ELF-1 (cell line): ENCODE data around the gene NEFH.

Experiments used
- DNase-seq: peaks from one replicate; pipeline ENCODE4 v3.0.0-alpha.2; 2016; ENCODE audit warnings: low read depth, low spot score

NEFH gene

DNA sequence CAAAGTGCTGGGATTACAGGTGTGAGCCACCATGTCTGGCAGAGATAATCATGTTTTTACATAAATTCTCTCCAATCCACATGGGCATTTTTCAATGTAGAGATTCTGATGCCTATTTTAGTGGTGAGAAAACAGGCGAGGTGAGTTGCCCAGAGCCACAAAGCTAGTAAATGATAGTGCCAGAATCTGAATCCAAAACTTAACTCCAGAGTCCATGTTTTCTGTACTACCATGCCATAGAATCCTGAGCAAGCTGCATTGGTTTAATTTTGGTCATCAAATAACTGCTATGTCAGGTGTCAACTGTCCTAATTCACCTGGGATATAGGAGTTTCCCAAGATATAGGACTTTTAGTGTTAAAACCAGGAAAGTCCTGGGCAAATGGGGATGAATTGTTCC is 13.6 kb downstream of the NEFH start:
- DNase-seq, result no peak

DNA sequence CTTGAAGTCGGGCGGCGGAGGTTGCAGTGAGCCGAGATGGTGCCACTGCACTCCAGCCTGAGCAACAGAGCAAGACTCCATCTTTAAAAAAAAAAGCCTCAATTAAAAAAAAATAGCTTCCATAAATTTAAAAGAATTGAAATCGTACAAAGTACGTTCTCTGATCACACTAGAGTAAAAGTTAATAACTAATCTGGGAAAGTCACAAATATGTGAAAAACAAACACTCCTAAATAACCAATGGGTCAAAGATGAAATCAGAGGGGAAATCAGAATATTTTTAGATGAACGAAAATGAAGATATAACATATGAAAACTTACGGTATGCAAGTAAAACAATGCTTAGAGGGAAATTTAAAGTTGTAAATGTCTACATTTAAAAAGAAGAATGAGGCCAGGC is 19.8 kb downstream of the NEFH start:
- DNase-seq, result no peak

DNA sequence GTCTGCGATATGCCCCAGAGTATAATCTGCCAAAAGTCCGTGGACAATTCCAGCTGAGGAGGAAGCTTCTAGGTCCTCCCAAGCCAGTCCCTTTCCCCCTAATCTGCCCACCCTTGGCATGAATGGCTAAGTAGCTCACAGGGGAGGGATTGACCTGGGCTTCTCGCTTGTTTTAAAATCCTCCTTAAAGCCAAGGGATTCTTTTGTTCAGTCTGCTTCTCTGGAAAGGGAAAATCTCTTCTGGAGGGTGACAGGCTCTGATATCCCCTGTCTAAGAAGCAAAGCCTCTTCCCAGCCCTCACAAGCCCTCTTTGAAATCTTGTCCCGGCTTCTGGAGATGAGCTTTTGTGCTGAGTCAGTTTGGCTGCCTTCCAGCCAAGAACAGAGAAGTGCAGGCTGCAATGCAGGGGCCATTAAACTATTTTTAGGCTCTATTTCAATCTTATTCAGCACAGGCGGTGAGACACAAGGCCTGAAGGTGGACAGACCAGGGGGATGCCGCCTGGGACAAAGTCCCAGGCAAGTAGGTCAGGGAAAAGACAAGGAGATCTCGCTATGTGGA is 23.9 kb downstream of the NEFH start:
- no peak for DNase-seq

DNA sequence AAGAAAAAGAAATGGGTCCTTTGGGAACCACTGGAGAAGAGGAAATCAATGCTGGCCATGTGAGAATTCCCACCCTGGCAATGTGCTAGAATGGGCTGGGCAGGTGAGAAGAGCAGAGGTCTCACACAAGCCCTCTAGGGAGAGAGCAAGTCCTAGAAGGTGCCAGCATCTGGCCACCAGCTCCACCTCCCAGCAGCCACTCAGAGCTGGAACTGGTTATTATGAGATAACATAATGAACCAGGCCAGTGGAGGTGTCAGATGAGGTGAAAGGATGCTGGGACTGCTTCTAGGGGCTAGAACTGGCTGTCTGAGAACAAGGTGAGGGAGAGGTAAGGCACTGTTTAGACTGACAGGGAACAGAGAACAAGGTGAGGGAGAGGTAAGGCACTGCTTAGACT is 29.3 kb downstream of the NEFH start:
- DNase-seq, result no peak

DNA sequence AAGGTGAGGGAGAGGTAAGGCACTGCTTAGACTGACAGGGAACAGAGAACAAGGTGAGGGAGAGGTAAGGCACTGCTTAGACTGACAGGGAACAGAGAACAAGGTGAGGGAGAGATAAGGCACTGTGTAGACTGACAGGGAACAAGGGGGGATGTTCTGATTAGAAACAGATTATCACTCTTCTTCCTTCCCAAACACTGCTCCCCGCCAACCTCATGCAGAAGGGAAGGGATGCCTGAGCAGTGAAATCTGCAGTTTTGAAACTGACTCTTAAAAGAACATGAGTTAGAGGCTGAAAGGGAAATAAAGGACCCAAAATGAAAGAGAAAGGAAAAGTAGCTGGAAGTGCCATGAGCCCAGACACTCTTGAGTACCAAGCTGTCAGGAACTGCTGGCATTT is 29.8 kb downstream of the NEFH start:
- no peak for DNase-seq

DNA sequence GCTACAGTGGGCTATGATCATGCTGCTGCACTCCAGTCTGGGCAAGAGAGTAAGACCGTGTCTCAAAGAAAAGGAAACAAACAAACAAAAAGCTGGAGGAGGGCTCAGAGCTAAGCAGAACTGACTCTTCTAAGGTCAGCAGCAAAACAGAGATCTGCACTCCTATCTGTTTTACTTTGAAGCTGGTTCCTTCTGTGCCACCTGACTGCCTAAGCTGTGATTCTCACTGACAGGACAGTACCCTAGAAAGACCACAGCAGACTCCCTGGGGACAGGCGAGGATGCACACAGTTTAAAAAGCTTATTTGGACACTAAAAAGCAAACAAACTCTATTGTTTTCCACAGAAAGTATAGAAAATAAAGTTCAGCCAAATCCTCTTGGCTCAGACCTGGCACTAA is 30.5 kb downstream of the NEFH start:
- no peak for DNase-seq

DNA sequence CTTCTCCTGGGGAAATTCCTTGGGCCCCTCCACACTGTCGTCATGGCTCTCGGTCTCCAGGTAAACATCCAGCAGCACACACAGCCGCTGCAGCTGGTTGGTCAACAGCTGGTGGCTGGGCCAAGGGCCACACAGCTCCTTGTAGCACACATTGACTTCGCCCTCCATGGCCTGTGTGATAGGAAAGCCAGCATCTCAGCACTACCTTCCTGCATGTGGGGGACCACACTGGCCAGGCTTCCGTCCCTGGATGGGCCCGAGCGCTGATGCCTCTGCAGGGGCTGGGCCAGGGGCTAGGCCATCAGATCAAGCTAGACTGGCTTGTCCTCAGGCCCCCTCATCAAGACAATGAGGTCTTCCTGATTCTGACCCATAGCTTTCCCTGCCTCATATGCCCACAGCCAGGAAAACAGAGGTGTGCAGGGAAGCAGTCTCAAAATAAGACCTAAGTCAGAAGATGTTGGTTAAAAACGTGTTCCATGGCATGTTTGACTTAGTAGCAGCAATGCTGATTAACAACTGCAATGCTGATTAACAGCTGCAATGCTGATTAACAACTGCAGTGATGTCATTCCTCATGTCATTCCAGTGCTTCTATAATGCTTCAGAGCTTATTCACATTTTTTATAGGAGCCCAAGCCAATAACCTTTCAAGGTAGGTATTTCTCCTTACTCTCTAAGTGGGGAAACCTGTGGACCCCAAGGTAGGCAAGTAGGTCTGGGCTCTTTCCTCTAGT is 31.3 kb downstream of the NEFH start:
- DNase-seq, result no peak

DNA sequence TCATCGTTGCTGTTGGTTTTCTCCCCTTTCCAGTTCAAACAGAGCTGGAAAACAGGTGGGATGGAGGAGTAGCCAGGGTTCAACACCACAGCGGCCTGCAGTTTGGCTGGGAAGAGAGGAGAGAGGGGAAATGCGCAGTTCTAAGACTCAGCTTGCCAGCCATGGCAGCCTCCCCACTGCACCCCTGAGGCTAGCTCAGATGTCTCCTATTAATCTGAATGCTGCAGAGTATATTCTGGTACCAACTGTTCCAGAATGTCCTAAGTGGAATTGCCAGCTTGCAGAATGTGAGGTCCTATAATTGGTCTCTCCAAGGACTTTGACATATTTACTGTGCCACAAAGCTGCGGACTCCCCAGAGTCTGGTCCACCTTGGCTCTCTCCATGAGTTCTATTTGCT is 32.0 kb downstream of the NEFH start:
- no peak for DNase-seq

DNA sequence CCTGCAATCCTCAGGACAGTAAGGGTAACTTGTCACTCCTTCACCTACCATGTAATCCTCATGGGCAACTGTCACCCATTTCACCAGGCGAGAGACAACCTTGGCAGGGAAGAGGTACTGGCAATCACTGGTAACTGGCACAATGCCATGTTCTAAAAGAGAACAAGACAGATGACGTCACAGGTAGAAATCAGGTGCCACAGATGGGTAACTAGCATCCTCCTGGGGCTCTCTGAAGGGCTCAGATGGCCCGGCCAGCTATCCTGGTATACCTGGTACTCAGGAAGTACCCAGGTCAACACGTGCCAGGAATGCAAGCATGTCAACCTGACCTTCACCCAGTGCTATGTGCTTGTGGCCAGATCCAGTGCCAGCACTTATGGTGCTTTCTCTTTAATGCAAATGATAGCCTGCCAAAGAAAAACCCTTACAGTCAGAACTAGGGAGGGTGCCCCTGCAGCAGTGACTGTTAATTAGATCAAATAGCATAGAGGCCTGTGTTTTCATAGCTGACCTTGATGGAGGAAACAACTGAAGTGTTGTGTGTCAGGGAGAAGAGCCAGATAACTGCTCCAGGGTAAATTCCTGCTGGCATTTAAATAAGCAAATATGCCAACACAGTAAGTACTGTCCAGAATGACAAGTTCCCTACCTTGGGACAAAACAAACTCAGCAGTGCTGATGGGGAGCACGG is 37.3 kb downstream of the NEFH start:
- no peak for DNase-seq

DNA sequence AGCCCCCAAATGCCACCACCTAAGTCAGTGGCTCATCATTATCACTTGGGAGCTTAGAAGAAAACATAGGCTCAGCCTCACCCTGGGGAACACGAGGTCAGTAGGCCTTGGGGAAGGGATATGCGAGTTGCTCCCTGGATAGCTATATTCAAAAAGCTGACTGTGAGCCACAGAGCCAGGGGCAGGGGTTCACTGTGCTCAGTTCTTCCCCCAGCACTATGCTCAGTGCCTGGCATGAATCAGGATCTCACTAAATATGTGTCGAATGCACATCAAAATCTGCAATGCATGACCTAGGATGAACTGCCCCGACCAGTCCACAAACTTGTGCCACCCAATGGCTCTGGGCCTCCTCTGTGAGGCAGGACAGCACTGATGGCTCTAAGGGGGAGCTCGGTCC is 38.4 kb downstream of the NEFH start:
- DNase-seq, result no peak

DNA sequence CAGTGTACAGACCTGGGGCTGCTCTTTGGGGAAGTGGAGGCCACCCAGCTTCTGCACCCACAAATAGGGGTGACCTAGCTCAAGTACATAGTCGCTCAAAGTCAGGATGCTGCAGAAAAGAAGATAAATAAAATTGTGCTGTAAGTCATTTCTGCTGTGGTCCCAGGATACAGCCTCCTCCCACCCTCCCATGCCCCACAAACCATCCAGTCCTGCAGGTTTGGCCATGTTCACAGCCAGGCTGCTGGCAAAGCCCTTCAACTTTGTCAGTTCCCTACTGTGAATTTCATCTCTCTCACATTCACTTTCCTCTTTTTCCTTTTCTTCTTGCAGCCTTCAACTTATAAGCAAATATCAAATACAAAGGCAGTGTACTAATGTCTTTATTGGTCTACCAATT is 40.0 kb downstream of the NEFH start:
- DNase-seq, result no peak

DNA sequence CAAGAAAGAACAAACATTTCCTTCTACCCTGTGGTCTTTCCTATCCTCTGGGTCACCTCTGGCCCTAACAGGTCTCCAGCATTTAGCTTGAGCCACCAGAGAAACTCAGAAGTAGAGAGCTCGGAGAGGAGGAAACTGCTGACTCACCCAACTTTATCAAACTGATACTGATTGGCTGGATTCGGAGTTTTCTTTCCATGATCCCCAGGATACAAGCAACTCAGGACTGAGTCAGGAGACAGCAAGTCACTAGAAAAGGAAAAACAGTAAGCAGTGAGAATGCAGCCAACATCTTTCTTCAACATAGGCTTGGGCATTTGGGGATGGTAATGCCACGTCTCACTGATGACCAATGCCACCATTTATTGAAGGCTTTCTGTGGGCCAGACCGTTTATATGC is 40.8 kb downstream of the NEFH start:
- DNase-seq, result no peak

DNA sequence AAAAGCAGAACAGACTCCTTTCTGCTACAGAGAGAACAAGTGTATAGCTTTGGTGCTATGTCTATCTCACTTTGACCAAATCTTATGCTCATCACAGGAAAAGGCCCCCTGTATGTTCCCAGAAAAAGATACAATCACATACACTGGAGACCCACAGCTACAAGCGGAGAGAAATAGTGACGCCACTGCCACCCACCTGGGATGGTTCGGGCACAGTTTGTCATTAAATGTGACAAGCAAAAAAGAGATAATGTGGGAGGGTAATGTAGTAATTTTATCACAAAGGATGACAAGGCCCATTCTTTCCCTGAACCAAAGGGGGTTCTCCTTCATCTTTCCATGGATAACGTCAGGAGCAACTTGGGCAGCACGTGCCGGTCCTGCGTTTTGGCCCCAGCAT is 41.5 kb downstream of the NEFH start:
- no peak for DNase-seq

DNA sequence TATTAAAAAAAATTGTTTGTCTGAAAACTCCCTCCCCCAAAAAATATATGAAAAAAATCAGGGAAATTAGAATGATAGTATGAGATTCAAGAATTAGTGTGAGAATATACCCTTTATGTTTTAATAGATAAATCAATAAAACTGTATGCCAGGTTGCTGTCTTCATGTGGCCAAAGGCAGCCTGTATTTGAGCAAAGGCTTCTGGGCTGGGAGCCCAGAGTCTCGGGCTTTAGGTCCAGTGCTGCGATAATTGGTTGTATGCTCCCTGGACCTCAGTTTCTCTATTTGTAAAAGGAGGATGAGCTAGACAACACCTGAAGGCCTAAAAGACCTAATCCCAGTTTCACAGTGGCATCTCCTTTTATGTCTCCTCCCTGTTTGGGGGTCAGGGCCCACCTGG is 43.7 kb downstream of the NEFH start:
- DNase-seq, result no peak

DNA sequence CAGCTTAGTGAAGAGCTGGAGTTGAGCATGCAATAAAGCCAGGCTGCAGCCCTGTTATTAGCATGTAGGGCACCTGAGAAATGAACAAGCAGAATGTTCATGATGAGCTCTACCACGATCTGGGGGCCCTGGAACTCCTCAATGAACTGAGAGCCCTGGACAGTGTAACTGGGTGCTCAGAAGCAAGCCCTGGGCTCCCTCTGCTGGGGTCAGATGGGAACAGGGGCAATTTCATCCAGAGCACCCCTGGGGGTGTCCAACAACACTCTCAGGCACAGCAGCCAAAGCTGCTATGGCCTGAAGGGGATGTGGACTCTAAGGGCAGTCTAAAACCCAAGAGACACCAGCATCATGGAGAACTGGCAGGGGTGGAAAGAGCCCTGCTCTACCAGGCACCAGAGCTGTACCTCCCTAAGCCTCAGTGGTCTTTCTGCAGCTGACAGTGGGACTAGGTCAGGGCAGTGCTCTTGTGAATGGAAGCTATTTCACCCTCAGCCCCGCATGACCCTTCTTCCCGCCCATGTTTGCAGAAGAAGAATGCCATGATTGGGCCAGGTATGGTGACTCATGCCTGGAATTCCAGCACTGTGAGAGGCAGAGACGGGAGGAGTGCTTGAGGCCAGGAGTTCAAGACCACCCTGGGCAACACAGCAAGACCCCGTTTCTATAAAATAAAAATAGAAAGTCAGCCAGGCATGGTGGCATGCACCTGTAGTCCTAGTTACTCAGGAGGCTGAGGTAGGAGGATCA is 44.6 kb downstream of the NEFH start:
- DNase-seq, result peak; percentile 62

DNA sequence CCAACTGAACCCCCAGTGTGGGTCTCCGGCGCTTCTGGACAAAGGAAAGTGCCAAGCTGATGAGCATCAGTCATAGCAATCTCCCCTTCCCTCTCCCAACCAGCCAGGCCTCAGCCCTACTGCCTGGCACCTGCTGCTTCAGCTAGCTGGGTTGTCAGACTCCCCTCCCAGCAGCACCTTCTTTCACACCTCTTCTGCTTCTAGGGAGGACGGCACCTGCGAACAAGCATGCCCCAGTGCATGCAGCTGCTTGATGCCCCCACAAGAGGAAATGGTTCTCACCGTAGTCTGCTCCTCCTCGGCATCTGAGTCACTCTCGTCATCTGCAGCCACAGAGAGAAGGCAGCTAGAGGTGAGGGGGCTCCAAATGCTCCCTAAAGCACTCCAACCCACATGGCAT is 48.1 kb downstream of the NEFH start:
- no peak for DNase-seq

DNA sequence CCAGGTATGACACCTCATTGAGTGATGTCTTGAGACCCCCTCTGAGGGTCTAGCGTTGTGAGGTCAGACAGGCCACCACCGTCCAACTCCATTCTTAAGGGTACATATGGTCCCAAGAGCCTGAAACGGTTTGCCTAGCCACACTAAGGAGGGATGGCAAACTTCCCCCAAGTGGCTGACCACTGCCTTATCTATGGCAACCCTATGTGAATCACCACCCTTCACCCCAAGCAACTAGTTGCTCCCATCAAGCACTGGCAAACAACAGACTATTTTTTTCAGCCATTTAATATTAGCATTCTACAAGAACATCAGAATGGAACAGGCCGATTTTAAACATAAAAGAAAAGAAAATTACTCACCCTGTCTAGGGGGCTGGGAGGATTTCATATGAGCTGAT is 50.7 kb downstream of the NEFH start:
- no peak for DNase-seq

DNA sequence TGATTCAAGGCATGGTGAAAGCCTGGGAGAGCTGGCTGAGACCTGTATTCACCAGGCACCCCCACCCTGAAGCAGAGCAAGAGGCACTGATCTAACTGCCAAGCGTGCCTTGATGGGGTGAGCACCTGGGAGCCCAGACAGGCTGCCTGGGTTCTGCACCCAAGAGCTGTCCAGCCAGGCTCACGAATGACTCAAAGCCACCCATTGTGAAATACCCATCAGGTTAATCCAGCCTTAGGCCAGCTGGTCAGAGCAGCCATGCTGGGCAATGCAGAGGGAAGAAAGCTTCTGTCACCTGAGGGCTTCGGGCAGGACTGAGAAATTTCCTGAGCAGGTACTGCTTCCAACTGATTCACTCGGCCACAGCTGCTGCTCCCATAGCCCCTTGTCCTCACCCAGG is 51.4 kb downstream of the NEFH start:
- DNase-seq, result no peak

DNA sequence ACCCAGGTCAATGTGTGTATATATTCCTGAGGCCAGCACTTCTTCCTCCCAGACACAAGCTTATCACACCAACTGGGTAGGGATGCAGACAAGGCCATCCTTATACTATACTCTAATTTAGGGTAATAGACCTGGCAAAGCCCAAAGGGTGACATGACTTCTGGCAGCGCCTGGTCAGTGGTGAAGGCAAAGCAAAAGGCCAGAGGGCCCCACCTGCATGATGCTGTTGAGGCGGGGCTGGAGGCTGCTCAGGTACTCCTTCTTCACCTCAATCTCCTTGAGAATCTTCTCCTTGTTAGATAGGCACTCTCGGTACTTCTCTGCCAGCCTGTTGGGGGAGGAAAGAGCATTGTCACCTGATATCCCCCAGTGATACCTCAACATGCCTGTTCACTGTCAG is 56.4 kb downstream of the NEFH start:
- no peak for DNase-seq

DNA sequence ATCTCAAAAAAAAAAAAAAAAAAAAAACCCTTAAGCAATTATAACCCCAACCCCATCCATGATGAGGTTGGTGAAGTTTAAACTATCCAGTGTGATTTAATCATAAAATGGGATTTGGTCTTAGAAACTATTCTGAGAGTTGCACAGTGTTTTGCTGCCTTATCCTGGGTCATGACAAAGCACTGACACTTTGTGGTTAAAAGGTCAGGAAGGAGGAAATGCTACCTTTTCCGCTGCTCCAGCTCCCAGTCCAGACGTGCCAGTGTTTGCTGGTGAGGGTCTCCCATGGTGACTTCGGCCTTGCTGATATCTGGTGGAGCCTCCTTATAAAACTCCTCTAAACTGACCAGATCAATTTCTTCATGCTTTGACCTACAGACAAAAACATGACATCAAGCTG is 59.1 kb downstream of the NEFH start:
- DNase-seq, result no peak
